ENCODE results near the gene MOK. TPM values are rescaled to one million over a fixed set of nuclear protein-coding genes. Genes with fewer than 3 reads are reported as not detected.

Gene MOK
- total RNA-seq, 2 experiments from 2014 or later = 0.88 to 1.4 TPM

DNA sequence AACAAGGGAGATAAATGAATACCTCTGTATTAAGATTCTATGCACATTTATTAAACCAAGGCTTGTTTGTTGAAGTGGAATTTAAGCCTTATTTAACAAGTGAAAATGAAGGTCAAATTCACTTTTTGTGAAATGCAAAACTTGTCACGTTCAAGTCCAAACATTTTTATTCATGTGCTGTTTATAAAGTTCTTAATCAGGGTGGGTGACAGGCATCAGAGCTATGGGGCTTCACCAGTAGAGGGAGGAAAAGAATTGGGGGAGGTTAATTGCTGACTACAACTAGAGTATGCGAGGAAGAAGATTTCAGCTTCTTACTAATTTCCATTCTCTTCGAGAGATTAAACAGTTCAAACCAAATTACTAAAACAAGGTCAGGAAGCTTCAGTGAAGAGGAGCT is 9.7 kb downstream of the MOK start:
- Mint-ChIP-seq H3K4me3 (no peak overlapping the region), H3K27ac (no peak overlapping the region), H3K36me3 (ENCODE audit: low read depth) (no peaks in the 10 kb centered on the region), H3K4me1 (no peaks in the 10 kb centered on the region), H3K9me3 (no peaks in the 10 kb centered on the region), H3K27me3 (peaks cover 5% of the 10 kb centered on the region)
- CTCF ChIA-PET = interaction anchor here (1.1 to 1.5 kb wide), 3 partner anchors 19 to 196 kb away, joined by 3 read pairs; no protein-coding TSS in a partner anchor
- DNase-seq = no peak
- POLR2A ChIA-PET = no interaction called here

DNA sequence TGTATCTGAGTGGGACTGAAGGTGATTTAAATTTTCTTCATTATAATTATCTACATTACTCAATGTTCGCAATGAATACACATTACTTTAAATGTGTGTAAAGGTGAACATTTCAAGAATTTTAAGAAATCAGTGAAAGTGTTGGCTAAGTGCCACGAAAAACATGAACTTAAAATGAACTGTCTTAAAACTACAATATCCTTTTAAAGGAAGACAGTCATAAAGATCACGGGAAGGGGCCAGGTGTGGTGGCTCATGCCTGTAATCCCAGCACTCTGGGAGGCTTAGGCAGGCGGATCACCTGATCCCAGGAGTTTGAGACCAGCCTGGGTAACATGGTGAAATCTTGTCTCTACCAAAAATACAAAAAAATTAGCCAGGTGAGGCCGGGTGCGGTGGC is 11.2 kb downstream of the MOK start:
- Mint-ChIP-seq H3K27me3 (peaks cover 5% of the 10 kb centered on the region), H3K9me3 (no peaks in the 10 kb centered on the region), H3K27ac (no peak overlapping the region), H3K4me3 (no peak overlapping the region), H3K4me1 (no peaks in the 10 kb centered on the region), H3K36me3 (ENCODE audit: low read depth) (no peaks in the 10 kb centered on the region)
- DNase-seq = no peak
- ChIA-PET POLR2A (no interaction called here), CTCF (interaction anchor here (1.2 kb wide), 1 partner anchor 20 kb away, joined by 3 read pairs; no protein-coding TSS in a partner anchor)

DNA sequence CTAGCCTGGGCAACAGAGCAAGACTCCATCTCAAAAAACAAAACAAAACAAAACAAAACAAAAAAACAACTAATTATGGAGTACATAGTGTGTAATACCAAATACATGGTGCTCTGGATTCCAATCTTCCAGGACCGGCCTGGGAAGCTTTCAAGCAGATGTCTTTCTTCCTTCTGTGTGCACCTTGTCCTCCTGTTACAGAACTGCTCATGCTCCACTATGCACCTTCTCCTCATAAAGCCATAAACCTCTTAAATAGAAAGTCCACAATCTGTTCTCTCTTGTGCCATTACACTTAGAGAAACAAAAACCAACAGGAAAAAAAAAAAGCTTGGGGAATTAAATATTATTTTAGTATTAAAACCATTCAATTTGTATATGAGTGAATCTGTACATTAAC is 12.5 kb downstream of the MOK start:
- POLR2A ChIA-PET = no interaction called here
- Mint-ChIP-seq H3K27ac (no peak overlapping the region), H3K9me3 (no peaks in the 10 kb centered on the region), H3K36me3 (ENCODE audit: low read depth) (no peaks in the 10 kb centered on the region), H3K4me3 (no peak overlapping the region), H3K4me1 (no peaks in the 10 kb centered on the region), H3K27me3 (peaks cover 5% of the 10 kb centered on the region)
- no peak for DNase-seq
- CTCF ChIA-PET = interaction anchor here (1.2 kb wide), 1 partner anchor 21 kb away, joined by 3 read pairs; no protein-coding TSS in a partner anchor

DNA sequence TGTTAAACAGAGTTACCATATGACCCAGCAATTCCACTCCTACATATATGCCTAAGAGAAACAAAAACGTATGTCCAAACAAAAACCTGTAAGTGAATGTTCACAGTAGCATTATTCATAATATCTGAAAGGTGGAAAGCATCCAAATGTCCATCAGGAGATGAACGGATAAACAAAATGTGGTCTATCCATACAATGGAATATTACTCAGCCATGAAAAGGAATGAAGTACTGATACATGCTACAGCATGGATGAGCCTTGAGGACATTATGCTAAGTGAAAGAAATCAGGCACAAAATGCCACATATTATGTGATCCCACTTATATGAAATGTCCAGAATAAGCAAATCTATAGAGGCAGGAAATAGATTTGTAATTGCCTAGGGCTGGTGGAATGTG is 16.8 kb downstream of the MOK start:
- no peak overlapping the region for H3K4me3 Mint-ChIP-seq
- DNase-seq = no peak
- H3K9me3 Mint-ChIP-seq = no peaks in the 10 kb centered on the region
- POLR2A ChIA-PET = no interaction called here
- CTCF ChIA-PET = no interaction called here
- H3K4me1 Mint-ChIP-seq = no peaks in the 10 kb centered on the region
- H3K36me3 Mint-ChIP-seq (ENCODE audit: low read depth) = no peaks in the 10 kb centered on the region
- no peak overlapping the region for H3K27ac Mint-ChIP-seq
- no peaks in the 10 kb centered on the region for H3K27me3 Mint-ChIP-seq

DNA sequence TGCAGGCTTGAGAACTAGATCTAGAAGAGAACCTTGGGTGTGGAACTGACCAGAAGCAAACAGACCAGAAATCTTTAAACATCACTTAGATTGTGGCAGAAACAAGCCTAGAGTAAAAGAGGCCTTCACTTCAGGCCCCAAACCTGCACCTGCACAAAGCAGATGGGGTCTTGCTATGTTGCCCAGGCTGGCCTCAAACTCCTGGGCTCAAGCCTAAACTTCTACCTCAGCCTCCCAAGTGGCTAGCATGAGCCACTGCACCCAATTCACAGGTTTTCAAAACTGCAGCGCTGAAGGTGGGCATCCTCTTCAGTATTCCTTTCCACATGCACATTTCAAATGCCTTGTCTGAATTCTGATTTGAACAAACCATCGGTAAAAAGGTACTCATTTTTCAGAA is 19.9 kb downstream of the MOK start:
- H3K4me3 Mint-ChIP-seq = no peak overlapping the region
- no peak for DNase-seq
- no peaks in the 10 kb centered on the region for H3K4me1 Mint-ChIP-seq
- POLR2A ChIA-PET = no interaction called here
- CTCF ChIA-PET = no interaction called here
- no peak overlapping the region for H3K27ac Mint-ChIP-seq
- no peaks in the 10 kb centered on the region for H3K36me3 Mint-ChIP-seq (ENCODE audit: low read depth)
- no peaks in the 10 kb centered on the region for H3K9me3 Mint-ChIP-seq
- no peaks in the 10 kb centered on the region for H3K27me3 Mint-ChIP-seq

DNA sequence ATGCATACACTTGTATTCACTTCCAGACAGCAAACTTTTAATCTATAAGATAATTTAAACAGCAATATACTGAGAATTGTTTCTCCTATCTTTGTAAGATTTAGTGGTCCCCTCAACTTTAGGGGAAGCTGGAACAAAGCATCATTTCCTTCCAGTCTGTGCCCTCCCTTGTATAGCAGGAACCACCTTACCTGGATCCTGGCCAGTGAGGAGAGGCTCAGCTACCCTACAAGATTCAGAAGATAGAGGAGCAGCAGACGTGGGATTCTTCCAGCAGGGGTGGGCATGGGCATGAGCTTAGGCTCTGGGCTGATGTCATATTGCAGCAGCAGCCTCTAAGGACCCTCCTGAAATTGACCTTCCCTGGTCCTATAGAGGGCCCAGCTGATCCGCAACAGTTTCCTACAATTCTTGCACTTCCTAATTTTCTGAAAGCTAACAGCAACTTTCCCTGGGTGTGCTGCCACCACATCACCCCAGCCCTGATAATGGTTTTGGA is 21.3 kb downstream of the MOK start:
- H3K27me3 Mint-ChIP-seq = no peaks in the 10 kb centered on the region
- H3K4me3 Mint-ChIP-seq = no peak overlapping the region
- ChIA-PET CTCF (interaction anchor here (0.7 kb wide), 1 partner anchor 33 kb away, joined by 5 read pairs; no protein-coding TSS in a partner anchor), POLR2A (no interaction called here)
- no peak for DNase-seq
- no peaks in the 10 kb centered on the region for H3K9me3 Mint-ChIP-seq
- no peaks in the 10 kb centered on the region for H3K36me3 Mint-ChIP-seq (ENCODE audit: low read depth)
- H3K27ac Mint-ChIP-seq = no peak overlapping the region
- no peaks in the 10 kb centered on the region for H3K4me1 Mint-ChIP-seq

DNA sequence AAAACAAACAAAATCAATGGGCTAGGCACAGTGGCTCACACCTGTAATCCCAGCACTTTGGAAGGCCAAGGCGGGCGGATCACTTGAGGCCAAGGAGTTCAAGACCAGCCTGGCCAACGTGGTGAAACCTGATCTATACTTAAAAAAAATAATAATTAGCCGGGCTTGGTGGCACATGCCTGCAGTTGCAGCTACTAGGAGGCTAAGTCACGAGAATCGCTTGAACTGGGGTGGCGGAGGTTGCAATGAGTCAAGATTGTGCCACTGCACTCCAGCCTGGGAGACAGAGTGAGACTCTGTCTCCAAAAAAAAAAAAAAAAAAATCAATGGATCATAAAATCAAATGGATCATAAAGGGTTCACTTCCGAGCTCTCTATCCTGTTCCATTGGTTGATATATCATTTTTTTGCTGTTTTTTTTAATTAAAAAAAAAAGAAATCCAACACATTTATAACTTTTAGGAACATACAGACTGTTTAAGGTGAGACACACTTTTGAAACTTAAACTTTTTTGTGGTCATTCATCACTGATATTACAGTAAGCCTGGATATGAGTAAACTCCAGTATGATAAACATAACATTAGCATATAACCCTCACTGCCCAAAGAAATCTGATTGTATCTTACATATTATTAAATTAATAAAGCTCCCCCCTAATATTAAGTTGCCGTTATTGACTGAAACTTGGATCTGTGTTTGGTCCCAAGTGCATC is 22.1 kb downstream of the MOK start:
- Mint-ChIP-seq H3K4me3 (no peak overlapping the region), H3K36me3 (ENCODE audit: low read depth) (no peaks in the 10 kb centered on the region), H3K27ac (no peak overlapping the region), H3K4me1 (no peaks in the 10 kb centered on the region), H3K9me3 (no peaks in the 10 kb centered on the region), H3K27me3 (no peaks in the 10 kb centered on the region)
- DNase-seq = no peak
- CTCF ChIA-PET = interaction anchor here (0.7 kb wide), 2 partner anchors 34 to 165 kb away, joined by 3 to 5 read pairs; no protein-coding TSS in a partner anchor
- POLR2A ChIA-PET = no interaction called here

DNA sequence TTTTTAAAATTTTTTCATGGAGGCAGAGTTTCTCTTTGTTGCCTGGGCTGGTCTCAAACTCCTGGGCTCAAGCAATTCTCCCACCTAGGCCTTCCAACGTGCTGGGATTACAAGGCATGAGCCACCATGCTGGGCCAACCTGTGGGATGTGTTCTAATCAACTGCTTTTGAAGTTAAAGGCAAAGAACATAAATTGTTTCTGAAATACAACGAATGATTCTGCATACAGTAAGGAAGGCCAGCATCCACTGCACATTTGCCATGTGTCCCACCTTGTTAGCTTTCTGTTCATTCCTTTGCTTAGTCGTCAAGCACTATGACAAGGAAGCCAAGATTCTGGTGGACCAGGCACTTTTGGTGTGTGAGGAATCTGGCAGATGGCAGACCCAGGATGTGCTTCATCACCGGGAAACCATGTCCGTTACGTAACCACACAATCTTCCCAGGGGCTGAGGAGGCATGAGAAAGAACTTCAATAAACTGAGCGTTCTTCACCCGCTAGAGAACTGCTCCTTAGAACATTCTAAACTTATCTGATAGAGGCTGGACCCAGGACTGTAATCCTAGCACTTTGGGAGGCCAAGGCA is 24.5 kb downstream of the MOK start:
- POLR2A ChIA-PET = no interaction called here
- no peak for DNase-seq
- Mint-ChIP-seq H3K4me1 (no peaks in the 10 kb centered on the region), H3K27me3 (no peaks in the 10 kb centered on the region), H3K4me3 (no peak overlapping the region), H3K27ac (no peak overlapping the region), H3K36me3 (ENCODE audit: low read depth) (no peaks in the 10 kb centered on the region), H3K9me3 (no peaks in the 10 kb centered on the region)
- CTCF ChIA-PET = no interaction called here

DNA sequence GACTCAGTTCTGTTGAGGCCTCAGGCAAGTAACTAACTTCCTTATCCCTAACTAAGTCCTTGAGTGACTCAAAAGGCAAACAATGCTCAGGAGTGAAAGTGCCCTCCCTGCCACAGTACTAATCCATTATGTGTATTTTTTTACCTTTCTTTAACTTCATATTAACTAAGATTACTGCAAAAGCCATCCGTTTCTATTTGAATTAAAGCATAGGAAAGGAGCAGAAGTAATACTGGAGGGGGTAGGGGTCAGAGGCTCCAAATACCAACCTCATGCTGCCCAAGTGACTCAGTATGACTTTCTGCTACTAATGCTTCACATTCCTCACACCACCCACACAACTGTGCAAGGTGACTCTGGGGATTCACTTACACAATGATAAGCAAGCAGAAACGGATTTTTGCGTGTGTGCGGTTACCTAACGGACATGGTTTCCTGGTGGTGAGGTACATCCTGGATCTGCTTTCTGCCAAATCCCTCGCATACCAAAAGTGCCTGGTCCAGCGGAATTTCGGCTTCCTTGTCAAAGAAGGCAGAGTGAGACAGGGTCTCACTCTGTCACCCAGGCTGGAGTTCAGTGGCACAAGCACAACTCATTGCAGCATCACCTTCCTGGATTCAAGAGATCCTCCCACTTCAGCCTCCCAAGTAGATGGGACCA is 25.1 kb downstream of the MOK start:
- Mint-ChIP-seq H3K4me1 (no peaks in the 10 kb centered on the region), H3K9me3 (no peaks in the 10 kb centered on the region), H3K4me3 (no peak overlapping the region), H3K36me3 (ENCODE audit: low read depth) (no peaks in the 10 kb centered on the region), H3K27me3 (no peaks in the 10 kb centered on the region), H3K27ac (no peak overlapping the region)
- no peak for DNase-seq
- ChIA-PET CTCF (no interaction called here), POLR2A (no interaction called here)

DNA sequence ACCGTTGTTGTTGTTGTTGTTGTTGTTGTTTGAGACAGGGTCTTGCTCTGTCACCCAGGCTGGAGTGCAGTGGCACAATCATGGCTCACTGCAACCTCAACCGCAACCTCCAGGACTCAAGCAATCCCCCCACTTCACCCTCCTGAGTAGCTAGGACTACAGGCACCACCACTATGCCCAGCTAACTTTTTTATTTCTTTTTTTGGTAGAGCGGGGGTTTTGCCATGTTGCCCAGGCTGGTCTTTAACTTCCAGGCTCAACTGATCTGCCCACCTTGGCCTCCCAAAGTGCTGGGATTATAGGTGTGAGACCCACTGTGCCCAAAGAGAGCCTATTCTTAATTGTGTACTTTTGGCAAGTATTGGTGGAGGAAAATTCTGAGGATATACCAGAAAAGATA is 25.7 kb downstream of the MOK start:
- no peaks in the 10 kb centered on the region for H3K36me3 Mint-ChIP-seq (ENCODE audit: low read depth)
- H3K9me3 Mint-ChIP-seq = no peaks in the 10 kb centered on the region
- no peaks in the 10 kb centered on the region for H3K27me3 Mint-ChIP-seq
- POLR2A ChIA-PET = no interaction called here
- no peak overlapping the region for H3K4me3 Mint-ChIP-seq
- H3K27ac Mint-ChIP-seq = no peak overlapping the region
- CTCF ChIA-PET = no interaction called here
- DNase-seq = no peak
- H3K4me1 Mint-ChIP-seq = no peaks in the 10 kb centered on the region

DNA sequence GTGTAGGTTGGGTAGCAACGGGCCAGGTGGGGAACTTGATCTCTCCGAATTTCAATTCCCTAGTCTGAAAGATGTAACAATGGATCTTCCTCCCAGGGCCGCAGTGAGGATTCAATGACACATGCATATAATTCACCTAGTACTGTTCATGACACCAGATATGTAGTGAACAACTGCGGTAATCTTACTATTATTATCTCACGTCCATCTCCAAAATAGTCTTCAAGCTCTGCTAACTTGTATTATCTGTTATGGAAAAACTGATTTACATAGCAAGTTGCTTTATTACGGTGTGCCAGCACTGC is 26.4 kb downstream of the MOK start:
- POLR2A ChIA-PET = no interaction called here
- CTCF ChIA-PET = no interaction called here
- no peak overlapping the region for H3K4me3 Mint-ChIP-seq
- H3K36me3 Mint-ChIP-seq (ENCODE audit: low read depth) = no peaks in the 10 kb centered on the region
- H3K27ac Mint-ChIP-seq = no peak overlapping the region
- no peak for DNase-seq
- H3K9me3 Mint-ChIP-seq = no peaks in the 10 kb centered on the region
- H3K4me1 Mint-ChIP-seq = no peaks in the 10 kb centered on the region
- no peaks in the 10 kb centered on the region for H3K27me3 Mint-ChIP-seq

DNA sequence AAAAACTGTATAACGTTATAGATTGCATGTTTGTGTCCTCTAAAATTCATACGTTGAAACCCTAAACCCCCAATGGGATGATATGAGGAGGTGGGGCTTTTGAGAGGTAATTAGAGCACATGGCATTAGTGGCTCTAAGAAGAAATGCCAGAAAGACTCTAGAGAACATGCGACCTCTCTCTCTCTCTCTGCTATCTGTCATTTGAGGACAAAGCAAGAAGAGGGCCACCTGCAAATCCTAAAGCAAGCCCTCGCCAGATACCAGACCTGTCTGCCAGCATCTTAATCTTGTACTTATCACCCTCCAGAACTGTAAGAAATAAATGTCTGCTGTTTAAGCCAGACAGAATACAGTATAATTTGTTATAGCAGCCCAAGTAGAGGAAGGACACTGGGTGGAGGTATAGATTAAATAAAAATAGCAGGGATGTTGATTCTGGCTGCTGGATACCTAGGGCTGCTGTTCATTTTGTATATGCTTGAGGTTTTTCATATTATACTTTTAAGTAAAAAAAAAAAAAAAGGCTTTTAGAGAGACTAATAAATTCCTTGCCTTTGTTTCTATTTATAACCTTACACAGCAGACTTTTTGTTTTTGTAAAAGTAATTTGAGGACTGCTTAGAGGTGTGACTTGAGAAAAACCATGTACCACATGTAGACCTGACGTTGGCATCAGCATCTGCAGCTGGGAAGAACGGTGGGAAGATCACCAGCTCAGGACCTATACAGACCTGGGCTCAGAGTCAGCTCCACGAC is 26.9 kb downstream of the MOK start:
- Mint-ChIP-seq H3K4me3 (no peak overlapping the region), H3K4me1 (no peaks in the 10 kb centered on the region), H3K27me3 (no peaks in the 10 kb centered on the region), H3K36me3 (ENCODE audit: low read depth) (no peaks in the 10 kb centered on the region), H3K27ac (no peak overlapping the region), H3K9me3 (no peaks in the 10 kb centered on the region)
- CTCF ChIA-PET = no interaction called here
- POLR2A ChIA-PET = no interaction called here
- DNase-seq = no peak

DNA sequence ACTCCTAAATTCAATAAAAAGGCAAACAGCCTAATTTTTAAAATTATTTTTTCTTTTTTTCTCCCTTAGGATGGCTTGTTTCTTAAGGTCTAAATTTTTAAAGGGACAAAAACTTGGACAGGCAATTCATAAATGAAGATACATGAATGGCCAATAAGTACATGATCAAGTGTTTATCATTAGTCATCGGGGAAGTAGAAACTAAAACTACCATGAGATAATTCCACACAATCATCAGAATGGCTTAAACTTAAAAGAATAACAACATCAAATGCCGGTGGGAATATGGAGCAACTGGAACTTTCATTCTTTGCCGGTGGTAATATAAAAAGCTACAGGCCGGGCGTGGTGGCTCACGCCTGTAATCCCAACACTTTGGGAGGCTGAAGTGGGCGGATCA is 29.1 kb downstream of the MOK start:
- ChIA-PET CTCF (no interaction called here), POLR2A (no interaction called here)
- H3K27ac Mint-ChIP-seq = no peak overlapping the region
- H3K36me3 Mint-ChIP-seq (ENCODE audit: low read depth) = no peaks in the 10 kb centered on the region
- H3K27me3 Mint-ChIP-seq = no peaks in the 10 kb centered on the region
- H3K9me3 Mint-ChIP-seq = no peaks in the 10 kb centered on the region
- no peak overlapping the region for H3K4me3 Mint-ChIP-seq
- H3K4me1 Mint-ChIP-seq = no peaks in the 10 kb centered on the region
- DNase-seq = no peak

Measured in activated CD4-positive, alpha-beta memory T cell treated with anti-CD3 and anti-CD28 coated beads, Interleukin-2, amount 10 ng/mL, durations not matched to agents 7 days and 5 days (primary cell).